GM19372 (cell line): ENCODE data around the gene BRSK1.

Experiments used
- ATAC-seq: cut with Tn5 transposase; IDR thresholded peaks from one replicate; pipeline ENCODE4 v1.9.1; 2021; ENCODE audit warnings: mild to moderate bottlenecking, low read depth, moderate library complexity; ENCODE audit not compliant: unreplicated experiment

Gene BRSK1

GRCh38 chr19:55302318-55302703, 18.5 kb downstream of the BRSK1 start:
- ATAC-seq, result no peak

- no peak for ATAC-seq
Observed at GRCh38 chr19:55303477-55303876, 19.7 kb downstream of the BRSK1 start.

- no peak for ATAC-seq
Observed at GRCh38 chr19:55304279-55304978, 20.6 kb downstream of the BRSK1 start.

GRCh38 chr19:55304980-55305379, 21.2 kb downstream of the BRSK1 start:
- no peak for ATAC-seq

- no peak for ATAC-seq
Observed at GRCh38 chr19:55305491-55305890, 21.7 kb downstream of the BRSK1 start.

GRCh38 chr19:55305983-55306562, 22.3 kb downstream of the BRSK1 start:
- no peak for ATAC-seq

GRCh38 chr19:55306712-55307111, 22.9 kb downstream of the BRSK1 start:
- ATAC-seq, result no peak

- no peak for ATAC-seq
Observed at GRCh38 chr19:55308281-55308680, 24.5 kb downstream of the BRSK1 start.

- no peak for ATAC-seq
Observed at GRCh38 chr19:55309448-55309847, 25.7 kb downstream of the BRSK1 start.

- ATAC-seq, result no peak
Observed at GRCh38 chr19:55310498-55310897, 26.7 kb downstream of the BRSK1 start.

- ATAC-seq, result no peak
Observed at GRCh38 chr19:55311397-55311796, 27.6 kb downstream of the BRSK1 start.

GRCh38 chr19:55311797-55312196, 28.0 kb downstream of the BRSK1 start:
- ATAC-seq, result no peak

- no peak for ATAC-seq
Observed at GRCh38 chr19:55312621-55313512, 29.1 kb downstream of the BRSK1 start.

GRCh38 chr19:55314396-55314795, 30.6 kb downstream of the BRSK1 start:
- ATAC-seq, result no peak

- no peak for ATAC-seq
Observed at GRCh38 chr19:55315956-55316525, 32.2 kb downstream of the BRSK1 start.

GRCh38 chr19:55316646-55317045, 32.8 kb downstream of the BRSK1 start:
- ATAC-seq, result no peak

- ATAC-seq, result no peak
Observed at GRCh38 chr19:55319785-55320184, 36.0 kb downstream of the BRSK1 start.

GRCh38 chr19:55320844-55321419, 37.1 kb downstream of the BRSK1 start:
- ATAC-seq, result no peak

GRCh38 chr19:55321466-55322137, 37.8 kb downstream of the BRSK1 start:
- ATAC-seq, result no peak

- ATAC-seq, result no peak
Observed at GRCh38 chr19:55322204-55322885, 38.5 kb downstream of the BRSK1 start.
